Vagina (tissue), 2 donors: ENCODE measurements around the gene MECP2.

Experiments used
- CTCF ChIP-seq, 3 experiments: fragments of 450-650 bp in 2 of 3; fragments of 200-600 bp in 1 of 3; sonication (generic) in 1 of 3; IDR thresholded peaks; one replicate each; pipeline ENCODE4 v1.5.1; 2017 to 2019; ENCODE audit warnings: antibody characterized with exemption in 3 of 3, mild to moderate bottlenecking in 2 of 3, moderate library complexity in 2 of 3
- POLR2A ChIP-seq, 2 donors: fragments of 450-650 bp; IDR thresholded peaks; one replicate each; pipeline ENCODE4 v1.6.1; 2017; ENCODE audit warnings: antibody characterized with exemption in 2 of 2, mild to moderate bottlenecking in 2 of 2, moderate library complexity in 2 of 2
- POLR2AphosphoS5 ChIP-seq, 2 donors: sonication (generic); formaldehyde crosslinking; IDR thresholded peaks; one replicate each; pipeline ENCODE4 v1.9.0; 2017; ENCODE audit warnings: antibody characterized with exemption in 2 of 2, mild to moderate bottlenecking in 2 of 2, low read depth in 1 of 2; ENCODE audit not compliant: insufficient read depth in 1 of 2

- no peak for TF ChIP-seq CTCF (IDR thresholded peaks at IDR 0.05)
- no peak for TF ChIP-seq POLR2A (IDR thresholded peaks at IDR 0.05)
- TF ChIP-seq POLR2AphosphoS5 (IDR thresholded peaks at IDR 0.05; ENCODE audit: insufficient read depth in 1 of 2, low read depth in 1 of 2), result no peak
These were observed 41.3 kb upstream of the MECP2 start for GRCh38 chrX:154138857-154139256.
